ENCODE measurements around the gene NTM. TPM values are rescaled to one million over a fixed set of nuclear protein-coding genes. Genes with fewer than 3 reads are reported as not detected.

The NTM gene
- total and polyA plus RNA-seq, 2 of the 8 experiments (the other 6 are each of a cell fraction or from before 2014, with no cell fraction given): 13.4 to 20.0 TPM

DNA sequence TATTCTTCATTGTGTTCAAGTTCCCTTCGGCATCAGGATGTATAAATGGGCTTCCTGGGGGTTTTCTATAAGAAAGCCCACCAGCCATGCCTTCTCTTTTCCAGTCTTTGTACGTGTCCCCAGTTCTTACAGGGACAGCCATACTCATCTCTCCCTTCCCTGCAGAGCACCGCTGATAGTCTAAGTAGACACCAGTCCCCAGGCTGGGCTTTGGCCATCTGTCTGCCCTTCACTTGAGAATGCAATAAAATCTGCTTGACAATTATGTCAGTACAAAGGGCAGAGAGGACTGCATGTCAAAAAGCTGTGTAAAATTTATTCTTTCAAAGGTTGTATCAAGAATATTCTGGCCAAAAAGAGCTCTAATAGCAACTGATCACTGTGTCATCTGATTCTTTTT, 27.3 kb downstream of the NTM start (continued):
- TF ChIP-seq, protein P1, sequence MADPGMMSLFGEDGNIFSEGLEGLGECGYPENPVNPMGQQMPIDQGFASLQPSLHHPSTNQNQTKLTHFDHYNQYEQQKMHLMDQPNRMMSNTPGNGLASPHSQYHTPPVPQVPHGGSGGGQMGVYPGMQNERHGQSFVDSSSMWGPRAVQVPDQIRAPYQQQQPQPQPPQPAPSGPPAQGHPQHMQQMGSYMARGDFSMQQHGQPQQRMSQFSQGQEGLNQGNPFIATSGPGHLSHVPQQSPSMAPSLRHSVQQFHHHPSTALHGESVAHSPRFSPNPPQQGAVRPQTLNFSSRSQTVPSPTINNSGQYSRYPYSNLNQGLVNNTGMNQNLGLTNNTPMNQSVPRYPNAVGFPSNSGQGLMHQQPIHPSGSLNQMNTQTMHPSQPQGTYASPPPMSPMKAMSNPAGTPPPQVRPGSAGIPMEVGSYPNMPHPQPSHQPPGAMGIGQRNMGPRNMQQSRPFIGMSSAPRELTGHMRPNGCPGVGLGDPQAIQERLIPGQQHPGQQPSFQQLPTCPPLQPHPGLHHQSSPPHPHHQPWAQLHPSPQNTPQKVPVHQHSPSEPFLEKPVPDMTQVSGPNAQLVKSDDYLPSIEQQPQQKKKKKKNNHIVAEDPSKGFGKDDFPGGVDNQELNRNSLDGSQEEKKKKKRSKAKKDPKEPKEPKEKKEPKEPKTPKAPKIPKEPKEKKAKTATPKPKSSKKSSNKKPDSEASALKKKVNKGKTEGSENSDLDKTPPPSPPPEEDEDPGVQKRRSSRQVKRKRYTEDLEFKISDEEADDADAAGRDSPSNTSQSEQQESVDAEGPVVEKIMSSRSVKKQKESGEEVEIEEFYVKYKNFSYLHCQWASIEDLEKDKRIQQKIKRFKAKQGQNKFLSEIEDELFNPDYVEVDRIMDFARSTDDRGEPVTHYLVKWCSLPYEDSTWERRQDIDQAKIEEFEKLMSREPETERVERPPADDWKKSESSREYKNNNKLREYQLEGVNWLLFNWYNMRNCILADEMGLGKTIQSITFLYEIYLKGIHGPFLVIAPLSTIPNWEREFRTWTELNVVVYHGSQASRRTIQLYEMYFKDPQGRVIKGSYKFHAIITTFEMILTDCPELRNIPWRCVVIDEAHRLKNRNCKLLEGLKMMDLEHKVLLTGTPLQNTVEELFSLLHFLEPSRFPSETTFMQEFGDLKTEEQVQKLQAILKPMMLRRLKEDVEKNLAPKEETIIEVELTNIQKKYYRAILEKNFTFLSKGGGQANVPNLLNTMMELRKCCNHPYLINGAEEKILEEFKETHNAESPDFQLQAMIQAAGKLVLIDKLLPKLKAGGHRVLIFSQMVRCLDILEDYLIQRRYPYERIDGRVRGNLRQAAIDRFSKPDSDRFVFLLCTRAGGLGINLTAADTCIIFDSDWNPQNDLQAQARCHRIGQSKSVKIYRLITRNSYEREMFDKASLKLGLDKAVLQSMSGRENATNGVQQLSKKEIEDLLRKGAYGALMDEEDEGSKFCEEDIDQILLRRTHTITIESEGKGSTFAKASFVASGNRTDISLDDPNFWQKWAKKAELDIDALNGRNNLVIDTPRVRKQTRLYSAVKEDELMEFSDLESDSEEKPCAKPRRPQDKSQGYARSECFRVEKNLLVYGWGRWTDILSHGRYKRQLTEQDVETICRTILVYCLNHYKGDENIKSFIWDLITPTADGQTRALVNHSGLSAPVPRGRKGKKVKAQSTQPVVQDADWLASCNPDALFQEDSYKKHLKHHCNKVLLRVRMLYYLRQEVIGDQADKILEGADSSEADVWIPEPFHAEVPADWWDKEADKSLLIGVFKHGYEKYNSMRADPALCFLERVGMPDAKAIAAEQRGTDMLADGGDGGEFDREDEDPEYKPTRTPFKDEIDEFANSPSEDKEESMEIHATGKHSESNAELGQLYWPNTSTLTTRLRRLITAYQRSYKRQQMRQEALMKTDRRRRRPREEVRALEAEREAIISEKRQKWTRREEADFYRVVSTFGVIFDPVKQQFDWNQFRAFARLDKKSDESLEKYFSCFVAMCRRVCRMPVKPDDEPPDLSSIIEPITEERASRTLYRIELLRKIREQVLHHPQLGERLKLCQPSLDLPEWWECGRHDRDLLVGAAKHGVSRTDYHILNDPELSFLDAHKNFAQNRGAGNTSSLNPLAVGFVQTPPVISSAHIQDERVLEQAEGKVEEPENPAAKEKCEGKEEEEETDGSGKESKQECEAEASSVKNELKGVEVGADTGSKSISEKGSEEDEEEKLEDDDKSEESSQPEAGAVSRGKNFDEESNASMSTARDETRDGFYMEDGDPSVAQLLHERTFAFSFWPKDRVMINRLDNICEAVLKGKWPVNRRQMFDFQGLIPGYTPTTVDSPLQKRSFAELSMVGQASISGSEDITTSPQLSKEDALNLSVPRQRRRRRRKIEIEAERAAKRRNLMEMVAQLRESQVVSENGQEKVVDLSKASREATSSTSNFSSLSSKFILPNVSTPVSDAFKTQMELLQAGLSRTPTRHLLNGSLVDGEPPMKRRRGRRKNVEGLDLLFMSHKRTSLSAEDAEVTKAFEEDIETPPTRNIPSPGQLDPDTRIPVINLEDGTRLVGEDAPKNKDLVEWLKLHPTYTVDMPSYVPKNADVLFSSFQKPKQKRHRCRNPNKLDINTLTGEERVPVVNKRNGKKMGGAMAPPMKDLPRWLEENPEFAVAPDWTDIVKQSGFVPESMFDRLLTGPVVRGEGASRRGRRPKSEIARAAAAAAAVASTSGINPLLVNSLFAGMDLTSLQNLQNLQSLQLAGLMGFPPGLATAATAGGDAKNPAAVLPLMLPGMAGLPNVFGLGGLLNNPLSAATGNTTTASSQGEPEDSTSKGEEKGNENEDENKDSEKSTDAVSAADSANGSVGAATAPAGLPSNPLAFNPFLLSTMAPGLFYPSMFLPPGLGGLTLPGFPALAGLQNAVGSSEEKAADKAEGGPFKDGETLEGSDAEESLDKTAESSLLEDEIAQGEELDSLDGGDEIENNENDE (IDR thresholded peaks at IDR 0.05; ENCODE audit: insufficient replicate concordance, low read length): no peak
- no peak for TF ChIP-seq MAX (IDR thresholded peaks at IDR 0.05)
